GM19463 (cell line): Measurements from ENCODE around the gene ADGRG6.

Experiments
- ATAC-seq: cut with Tn5 transposase; IDR thresholded peaks from one replicate; pipeline ENCODE4 v1.9.1; 2021; ENCODE audit warnings: mild to moderate bottlenecking, moderate library complexity; ENCODE audit not compliant: unreplicated experiment

The ADGRG6 gene

DNA sequence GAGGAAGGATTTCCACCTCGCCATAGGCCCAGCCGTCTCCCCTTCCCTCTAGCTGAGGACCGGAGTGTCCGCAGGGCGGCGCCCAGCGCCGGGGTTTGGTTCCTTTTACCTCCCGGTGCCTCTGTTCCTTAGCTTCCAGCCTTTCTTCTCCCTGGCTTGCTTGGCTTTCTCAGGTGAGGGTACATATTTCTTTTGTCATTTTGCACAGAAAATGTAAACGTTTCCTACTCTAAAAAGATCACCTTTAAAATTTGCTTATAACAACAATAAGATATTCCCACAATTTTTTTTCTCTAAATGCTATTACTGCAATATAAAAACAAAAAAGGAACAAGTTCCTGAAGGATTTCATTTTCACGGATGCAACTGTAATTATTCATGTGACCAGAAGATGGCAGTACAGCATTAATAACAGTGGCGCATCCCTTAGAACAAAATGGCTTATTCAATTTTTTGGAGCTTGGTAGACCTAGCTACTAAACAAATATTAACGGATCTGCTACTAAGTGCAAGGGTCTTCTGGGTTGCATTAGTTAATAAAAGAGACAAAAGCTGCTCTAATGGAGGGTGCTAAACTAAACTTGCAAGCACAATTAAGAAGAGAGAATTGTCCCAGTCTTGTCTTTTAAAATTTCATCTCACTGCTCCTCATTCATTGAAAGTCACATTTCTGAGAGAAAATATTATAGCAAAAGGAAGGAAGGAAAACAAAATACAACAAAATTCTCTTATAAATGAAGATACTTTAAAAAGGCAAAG, 172.9 kb downstream of the ADGRG6 start:
- ATAC-seq: peak; percentile 49

DNA sequence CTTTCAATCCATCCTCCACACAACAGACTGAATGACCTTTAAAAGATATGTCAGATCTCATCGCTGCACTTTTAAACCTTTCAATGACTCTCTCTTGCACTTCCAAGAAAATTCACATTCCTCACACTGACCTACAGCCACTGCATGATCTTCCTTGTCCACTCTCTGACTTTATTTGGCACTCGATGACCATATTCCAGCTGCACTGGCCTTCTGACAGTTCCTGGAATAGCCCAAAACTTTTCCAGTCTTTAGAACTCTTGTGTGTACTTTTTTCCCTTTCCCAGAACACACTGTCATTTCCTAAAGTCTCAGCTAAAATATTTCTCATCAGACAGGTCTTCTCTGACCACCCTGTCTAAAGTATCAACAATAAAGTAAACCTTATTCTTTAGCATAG, 174.6 kb downstream of the ADGRG6 start:
- ATAC-seq: no peak

DNA sequence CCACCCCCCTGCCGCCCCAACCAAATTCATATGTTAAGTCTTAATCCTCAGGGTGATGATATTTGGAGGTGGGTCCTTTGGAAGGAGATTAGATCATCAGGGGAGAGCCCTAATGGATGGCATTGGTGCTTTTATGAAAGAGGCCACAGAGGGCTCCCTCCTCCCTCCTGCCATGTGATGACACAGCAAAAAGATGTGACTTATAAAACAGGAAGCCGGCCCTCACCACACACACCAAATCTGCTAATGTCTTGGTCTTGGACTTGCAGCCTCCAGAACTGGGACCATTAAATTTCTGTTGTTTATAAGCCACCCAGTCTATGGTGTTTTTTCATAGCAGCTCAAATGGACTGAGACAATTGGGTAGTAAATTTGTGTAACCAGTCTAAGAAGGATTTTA, 176.3 kb downstream of the ADGRG6 start:
- ATAC-seq: no peak

DNA sequence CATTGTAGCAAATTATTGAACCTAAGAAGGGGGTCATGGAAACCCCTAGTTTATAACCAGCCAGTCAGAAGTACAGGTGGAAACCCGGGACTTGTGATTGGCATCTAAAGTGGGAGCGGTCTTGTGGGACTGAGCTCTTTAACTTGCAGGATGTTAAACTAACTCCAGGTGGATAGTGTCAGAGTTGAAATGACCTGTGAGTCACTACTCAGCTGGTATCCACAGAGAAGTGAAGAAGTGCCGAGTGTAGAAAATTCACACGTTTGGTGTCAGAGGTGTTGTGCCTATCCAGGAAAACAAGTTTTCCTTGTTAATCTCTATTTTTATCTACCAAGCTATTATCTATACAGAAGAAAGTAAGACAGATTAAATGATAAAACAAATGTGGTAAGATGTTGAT, 179.7 kb downstream of the ADGRG6 start:
- ATAC-seq: no peak

DNA sequence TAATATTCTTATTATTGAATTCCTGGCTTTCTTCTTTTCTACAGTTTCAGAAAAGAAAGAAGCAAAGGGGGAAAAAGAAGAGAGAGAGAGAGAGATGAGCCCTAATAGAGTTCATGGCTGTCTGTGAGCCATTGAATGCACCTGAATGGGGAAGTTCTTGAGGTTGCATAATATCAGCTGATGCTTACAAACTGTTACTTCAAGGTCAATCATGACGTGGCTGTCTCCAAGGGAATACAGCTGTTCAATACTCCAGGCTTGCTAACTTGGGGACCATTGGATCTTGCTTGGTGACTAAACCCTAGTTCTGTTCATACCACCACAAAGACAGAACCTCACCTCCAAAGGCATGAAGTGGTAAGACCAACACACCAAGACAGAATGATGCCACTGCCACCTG, 180.4 kb downstream of the ADGRG6 start:
- ATAC-seq: no peak

DNA sequence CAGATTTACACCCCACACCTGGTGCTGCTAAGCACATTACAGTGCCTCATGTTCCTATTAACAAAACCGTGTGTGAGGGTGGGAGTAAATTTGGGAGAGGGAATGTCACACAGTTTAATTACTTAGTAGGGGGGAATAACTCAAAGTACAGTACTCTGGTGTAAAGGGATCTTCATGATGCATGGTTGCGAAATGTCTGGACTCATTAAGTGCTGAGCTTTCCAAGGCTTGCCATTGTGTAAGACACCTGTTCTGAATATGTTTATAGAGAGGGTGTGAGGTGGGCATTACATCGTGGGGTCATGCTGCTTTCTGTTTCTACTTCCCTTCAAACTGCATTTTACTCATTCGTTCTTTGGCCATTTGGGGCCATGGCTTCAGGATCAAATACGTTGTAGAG, 181.2 kb downstream of the ADGRG6 start:
- ATAC-seq: no peak

DNA sequence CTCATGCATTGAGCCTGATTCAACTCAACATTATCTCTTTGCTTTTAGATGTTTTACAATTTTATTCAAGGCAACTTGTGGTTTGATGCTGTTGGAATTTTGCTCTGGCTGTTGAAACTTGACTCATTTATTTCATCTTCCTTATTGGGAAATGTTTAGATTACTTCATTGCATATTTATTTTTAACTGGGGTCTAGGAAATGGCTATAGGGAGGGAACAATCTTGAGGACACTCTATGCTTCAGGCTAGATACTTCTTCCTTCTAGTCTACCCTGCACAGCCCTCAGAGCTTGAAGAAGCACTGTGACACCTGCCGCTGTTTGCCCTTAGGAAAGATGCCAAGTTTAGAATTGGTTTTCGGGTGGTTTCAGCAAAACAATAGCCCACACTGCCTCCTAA, 183.4 kb downstream of the ADGRG6 start:
- no peak for ATAC-seq

DNA sequence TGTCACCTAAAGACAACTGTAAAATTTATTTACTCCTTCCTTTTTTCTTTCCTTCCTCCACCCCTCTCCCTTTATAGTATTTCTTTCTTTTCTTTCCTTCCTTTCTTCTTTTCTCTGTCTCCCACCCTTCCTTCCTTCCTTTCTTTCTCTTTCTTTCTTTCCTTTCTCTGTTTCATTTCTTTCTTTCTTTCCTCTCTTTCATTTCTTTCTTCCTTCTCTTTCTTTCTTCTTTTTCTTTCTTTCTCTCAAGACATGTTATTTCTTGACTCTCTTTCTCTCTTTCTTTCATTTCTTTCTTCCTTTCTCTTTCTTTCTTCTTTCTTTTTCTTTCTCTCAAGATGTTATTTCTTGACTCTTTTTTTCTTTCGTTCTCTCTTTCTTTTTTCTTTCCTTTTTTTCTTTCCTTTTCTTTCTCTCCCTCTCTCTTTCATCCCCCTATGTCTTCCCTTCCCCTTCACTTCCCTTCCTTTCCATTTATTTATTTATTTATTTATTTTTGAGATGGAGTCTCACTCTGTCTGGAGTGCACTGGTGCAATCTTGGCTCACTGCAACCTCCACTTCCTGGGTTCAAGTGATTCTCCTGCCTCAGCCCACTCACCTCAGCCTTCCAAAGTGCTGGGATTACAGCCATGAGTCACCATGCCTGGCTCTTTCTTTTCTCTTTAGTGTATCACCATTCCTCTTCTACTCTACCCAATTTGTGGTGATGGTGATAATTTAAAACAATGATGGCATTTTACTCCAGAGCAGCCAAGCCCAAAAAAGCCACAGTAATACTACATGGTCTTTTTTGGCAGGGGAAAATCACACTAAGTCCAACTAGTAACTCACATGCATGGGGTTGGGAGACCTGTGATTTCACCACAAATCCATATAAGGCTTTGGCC, 188.2 kb downstream of the ADGRG6 start:
- ATAC-seq: no peak
